ENCODE data around the gene TENT5C.

Gene TENT5C

DNA sequence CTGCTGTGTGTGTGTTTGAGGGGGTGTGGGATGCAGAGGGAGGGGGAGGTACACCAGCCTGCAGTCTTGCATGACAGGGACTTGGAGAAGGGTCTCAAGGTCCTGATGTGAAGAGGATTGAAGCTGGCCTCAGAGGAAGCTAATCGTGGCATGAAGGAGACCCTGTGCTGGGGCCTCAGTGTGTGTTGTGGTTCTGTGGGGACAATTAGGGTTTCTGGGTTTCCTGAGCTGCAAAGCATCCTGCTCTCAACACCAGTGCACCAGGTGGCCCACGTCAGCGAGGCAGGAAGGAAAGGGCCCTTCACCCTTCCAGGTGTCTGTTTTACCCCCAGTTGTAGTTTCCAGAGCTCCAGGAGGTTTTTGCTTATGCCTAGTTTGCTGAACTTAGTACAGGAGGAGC lies 52.8 kb downstream of the TENT5C start:
- no peak for DNase-seq (ENCODE audit: low read depth in 1 of 2, low spot score in 1 of 2)
- TF ChIP-seq SPI1 (IDR thresholded peaks at IDR 0.05; ENCODE audit: borderline replicate concordance, low read depth) (no peak), POLR2AphosphoS5 (IDR thresholded peaks at IDR 0.05; ENCODE audit: low read depth) (no peak), GABPA (IDR thresholded peaks at IDR 0.05; ENCODE audit: low read depth) (no peak)
- TF ChIP-seq, protein P1, sequence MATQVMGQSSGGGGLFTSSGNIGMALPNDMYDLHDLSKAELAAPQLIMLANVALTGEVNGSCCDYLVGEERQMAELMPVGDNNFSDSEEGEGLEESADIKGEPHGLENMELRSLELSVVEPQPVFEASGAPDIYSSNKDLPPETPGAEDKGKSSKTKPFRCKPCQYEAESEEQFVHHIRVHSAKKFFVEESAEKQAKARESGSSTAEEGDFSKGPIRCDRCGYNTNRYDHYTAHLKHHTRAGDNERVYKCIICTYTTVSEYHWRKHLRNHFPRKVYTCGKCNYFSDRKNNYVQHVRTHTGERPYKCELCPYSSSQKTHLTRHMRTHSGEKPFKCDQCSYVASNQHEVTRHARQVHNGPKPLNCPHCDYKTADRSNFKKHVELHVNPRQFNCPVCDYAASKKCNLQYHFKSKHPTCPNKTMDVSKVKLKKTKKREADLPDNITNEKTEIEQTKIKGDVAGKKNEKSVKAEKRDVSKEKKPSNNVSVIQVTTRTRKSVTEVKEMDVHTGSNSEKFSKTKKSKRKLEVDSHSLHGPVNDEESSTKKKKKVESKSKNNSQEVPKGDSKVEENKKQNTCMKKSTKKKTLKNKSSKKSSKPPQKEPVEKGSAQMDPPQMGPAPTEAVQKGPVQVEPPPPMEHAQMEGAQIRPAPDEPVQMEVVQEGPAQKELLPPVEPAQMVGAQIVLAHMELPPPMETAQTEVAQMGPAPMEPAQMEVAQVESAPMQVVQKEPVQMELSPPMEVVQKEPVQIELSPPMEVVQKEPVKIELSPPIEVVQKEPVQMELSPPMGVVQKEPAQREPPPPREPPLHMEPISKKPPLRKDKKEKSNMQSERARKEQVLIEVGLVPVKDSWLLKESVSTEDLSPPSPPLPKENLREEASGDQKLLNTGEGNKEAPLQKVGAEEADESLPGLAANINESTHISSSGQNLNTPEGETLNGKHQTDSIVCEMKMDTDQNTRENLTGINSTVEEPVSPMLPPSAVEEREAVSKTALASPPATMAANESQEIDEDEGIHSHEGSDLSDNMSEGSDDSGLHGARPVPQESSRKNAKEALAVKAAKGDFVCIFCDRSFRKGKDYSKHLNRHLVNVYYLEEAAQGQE (IDR thresholded peaks at IDR 0.05; ENCODE audit: insufficient replicate concordance, low read depth), result no peak
- TF ChIP-seq, protein P2, sequence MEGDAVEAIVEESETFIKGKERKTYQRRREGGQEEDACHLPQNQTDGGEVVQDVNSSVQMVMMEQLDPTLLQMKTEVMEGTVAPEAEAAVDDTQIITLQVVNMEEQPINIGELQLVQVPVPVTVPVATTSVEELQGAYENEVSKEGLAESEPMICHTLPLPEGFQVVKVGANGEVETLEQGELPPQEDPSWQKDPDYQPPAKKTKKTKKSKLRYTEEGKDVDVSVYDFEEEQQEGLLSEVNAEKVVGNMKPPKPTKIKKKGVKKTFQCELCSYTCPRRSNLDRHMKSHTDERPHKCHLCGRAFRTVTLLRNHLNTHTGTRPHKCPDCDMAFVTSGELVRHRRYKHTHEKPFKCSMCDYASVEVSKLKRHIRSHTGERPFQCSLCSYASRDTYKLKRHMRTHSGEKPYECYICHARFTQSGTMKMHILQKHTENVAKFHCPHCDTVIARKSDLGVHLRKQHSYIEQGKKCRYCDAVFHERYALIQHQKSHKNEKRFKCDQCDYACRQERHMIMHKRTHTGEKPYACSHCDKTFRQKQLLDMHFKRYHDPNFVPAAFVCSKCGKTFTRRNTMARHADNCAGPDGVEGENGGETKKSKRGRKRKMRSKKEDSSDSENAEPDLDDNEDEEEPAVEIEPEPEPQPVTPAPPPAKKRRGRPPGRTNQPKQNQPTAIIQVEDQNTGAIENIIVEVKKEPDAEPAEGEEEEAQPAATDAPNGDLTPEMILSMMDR (IDR thresholded peaks at IDR 0.05; ENCODE audit: insufficient read depth, low read length), result no peak
- H3K27ac ChIP-seq (replicated peaks), result no peak overlapping the region
- no peak overlapping the region for H3K4me3 ChIP-seq (replicated peaks; ENCODE audit: insufficient read depth, low read length)
- no peaks in the 10 kb centered on the region for H3K27me3 ChIP-seq (ENCODE audit: insufficient read depth, poor library complexity, severe bottlenecking)

DNA sequence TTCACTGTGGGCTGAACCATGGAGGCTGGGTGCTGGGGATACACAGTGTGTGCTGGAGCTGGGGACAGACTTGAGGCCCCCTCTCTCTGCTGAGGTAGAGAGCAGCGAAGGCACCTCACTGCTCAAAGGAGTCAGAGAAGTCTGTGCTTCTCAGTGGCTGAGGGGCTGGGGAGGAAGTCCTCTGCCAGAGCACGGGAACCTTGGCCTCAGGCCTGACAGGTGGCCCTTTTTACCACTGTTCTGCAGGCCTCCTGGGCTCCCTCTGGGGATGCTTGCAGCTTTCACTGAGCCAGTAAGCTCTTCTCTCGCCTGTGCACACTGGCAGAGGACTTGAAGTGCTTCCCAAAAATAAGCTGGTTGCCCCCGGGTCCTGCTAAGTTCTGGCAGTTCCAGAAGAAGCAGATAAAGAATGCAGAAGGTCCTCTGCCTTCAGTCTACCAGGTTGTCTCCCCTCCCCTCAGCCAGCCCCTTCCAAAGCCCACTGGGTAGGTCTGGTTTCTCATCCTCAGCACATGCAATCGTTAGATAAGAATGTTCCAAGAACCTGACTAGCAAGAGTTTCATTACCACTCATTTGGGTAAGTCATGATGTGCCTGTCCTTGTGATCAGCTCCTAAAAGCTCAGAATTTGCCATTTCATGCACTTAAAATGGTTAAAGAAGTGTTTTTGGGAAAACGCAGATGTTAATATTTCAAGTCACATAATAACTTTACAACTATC lies 53.9 kb downstream of the TENT5C start:
- Histone ChIP-seq H3K27ac (replicated peaks) (no peak overlapping the region), H3K27me3 (ENCODE audit: insufficient read depth, poor library complexity, severe bottlenecking) (no peaks in the 10 kb centered on the region), H3K4me3 (replicated peaks; ENCODE audit: insufficient read depth, low read length) (no peak overlapping the region)
- no peak for TF ChIP-seq SPI1 (IDR thresholded peaks at IDR 0.05; ENCODE audit: borderline replicate concordance, low read depth)
- TF ChIP-seq POLR2AphosphoS5 (IDR thresholded peaks at IDR 0.05; ENCODE audit: low read depth), result no peak
- TF ChIP-seq, protein P1 (IDR thresholded peaks at IDR 0.05; ENCODE audit: insufficient replicate concordance, low read depth), result no peak
- TF ChIP-seq, protein P2 (IDR thresholded peaks at IDR 0.05; ENCODE audit: insufficient read depth, low read length), result no peak
- TF ChIP-seq GABPA (IDR thresholded peaks at IDR 0.05; ENCODE audit: low read depth), result no peak
- DNase-seq (ENCODE audit: low read depth in 1 of 2, low spot score in 1 of 2), result no peak

GRCh38 chr1:117660271-117660965 lies 54.6 kb downstream of the TENT5C start:
- H3K27me3 ChIP-seq (ENCODE audit: insufficient read depth, poor library complexity, severe bottlenecking), result no peaks in the 10 kb centered on the region
- H3K4me3 ChIP-seq (replicated peaks; ENCODE audit: insufficient read depth, low read length), result no peak overlapping the region
- TF ChIP-seq POLR2AphosphoS5 (IDR thresholded peaks at IDR 0.05; ENCODE audit: low read depth) (no peak), GABPA (IDR thresholded peaks at IDR 0.05; ENCODE audit: low read depth) (no peak), SPI1 (IDR thresholded peaks at IDR 0.05; ENCODE audit: borderline replicate concordance, low read depth) (no peak)
- TF ChIP-seq, protein P1 (IDR thresholded peaks at IDR 0.05; ENCODE audit: insufficient replicate concordance, low read depth), result no peak
- TF ChIP-seq, protein P2 (IDR thresholded peaks at IDR 0.05; ENCODE audit: insufficient read depth, low read length), result no peak
- no peak for DNase-seq (ENCODE audit: low read depth in 1 of 2, low spot score in 1 of 2)
- no peak overlapping the region for H3K27ac ChIP-seq (replicated peaks)
